Medulla oblongata (tissue), 1 donor: Measurements from ENCODE around the gene LRRN4.
A peak's percentile ranks its signal among the peaks of the same experiment; 100 is the strongest.
"Not testable (repeated sequence)": the region's sequence is repeated elsewhere in the genome, so short reads cannot be mapped to it uniquely, and the experiment has no call there.

Experiments used
- DNase-seq: peaks from one replicate; pipeline ENCODE4 v3.0.0-alpha.2; 2015; ENCODE audit errors: extremely low spot score

Gene LRRN4

DNA sequence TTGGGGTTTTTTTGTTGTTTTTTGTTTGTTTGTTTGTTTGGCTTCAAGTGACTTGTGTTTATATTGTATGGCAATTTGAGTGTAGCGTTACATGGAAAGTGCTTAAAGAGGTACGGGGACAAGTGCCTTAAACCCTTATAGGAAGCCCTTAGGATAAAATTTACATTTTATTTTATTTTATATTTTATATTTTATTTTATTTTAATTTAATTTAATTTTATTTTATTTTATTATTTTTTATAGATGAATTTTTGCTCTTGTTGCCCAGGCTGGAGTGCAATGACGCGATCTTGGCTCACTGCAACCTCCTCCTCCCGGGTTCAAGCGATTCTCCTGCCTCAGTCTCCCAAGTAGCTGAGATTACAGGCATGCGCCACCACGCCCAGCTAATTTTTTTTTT, 21.0 kb downstream of the LRRN4 start:
- DNase-seq = not testable (repeated sequence)

DNA sequence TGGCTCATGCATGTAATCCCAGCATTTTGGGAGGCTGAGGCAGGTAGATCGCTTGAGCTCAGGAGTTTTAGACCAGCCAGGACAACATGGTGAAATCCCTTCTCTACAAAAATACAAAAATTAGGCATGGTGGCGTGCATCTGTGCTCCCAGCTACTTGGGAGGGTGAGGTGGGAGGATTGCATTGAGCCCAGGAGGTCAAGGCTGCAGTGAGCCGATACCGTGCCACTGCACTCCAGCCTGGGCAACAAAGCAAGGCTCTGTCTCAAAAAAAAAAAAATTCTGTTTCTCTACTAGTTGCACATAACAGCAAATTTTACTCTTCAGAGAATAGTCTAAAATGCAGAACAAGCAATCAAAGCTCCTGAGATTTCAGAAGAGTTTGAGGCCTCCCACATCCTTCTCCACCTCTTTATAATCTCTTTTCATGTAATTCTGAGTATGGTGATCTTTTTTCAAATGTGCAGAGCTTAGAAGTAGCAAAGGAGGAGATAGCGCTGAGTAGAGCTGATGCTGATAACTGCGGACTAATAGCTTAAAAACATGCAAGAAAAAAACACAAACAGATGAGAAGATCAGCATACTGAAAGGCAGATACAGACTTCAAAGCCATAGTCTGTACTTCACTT, 23.3 kb downstream of the LRRN4 start:
- DNase-seq = no peak

DNA sequence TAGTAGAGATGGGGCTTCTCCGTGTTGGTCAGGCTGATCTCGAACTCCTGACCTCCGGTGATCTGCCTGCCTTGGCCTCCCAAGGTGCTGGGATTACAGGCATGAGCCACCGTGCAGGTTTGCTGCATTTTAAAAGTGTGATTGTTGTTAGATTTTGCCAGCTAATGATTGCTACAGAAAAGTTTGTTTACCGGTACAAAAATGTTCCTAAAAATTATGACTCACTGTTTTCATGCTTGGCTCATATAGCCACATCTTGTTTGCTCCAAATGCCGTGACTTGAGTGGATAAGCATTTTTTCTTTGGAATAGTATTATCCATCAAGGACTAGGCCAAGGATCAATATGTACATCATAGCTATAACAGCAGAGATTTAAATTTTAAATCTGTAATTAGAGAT, 24.3 kb downstream of the LRRN4 start:
- no peak for DNase-seq

DNA sequence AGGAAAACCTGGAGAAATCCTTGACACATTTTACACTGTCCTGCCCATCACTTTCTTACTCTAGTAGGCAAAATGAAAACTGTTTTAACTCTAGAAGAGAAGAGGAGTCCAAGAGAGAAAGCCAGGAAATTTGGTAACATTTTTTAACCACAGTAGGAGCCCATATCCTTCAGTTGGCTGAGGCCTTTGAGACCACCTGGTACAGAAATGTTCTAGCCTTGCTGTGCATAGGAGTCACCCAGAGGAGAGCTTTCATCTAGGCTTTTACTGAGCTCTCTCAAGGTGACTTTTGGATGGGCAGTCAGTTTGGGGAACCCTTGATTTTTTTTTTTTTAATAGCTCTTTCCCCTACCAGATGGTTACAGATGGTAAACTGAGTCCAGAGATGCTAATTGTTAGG, 25.0 kb downstream of the LRRN4 start:
- DNase-seq = no peak

DNA sequence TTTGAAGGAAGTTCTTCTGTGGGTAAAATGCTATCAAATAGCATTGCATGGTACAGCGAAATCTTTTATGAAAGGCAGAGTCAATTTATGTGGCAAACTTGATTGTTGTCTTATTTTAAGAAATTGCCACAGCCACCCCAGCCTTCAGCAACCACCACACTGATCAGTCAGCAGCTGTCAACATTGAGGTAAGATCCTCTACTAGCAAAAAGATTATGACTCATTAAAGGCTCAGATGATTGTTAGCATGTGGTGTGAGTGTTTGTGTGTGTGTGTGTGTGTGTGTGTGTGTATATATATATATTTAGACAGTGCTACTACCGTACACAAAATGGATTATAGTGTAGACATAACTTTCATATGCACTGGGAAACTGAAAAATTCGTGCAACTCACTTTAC, 27.8 kb downstream of the LRRN4 start:
- no peak for DNase-seq

DNA sequence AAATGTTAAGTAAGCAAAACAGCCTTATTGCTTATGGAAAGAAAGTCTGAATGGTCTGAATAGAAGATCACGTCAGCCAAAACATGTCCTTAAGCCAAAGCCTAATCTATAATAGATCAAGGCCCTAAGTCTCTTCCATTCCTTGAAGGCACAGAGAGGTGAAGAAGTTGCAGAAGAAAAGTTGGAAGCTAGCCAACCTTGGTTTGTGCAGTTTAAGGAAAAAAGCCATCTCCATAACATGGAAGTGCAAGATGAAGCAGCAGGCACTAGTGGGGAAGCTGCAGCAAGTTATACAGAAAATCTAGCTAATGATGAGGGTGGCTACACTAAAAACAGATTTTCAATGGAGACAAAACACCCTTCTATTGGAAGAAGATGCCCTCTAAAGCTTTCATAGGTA, 29.1 kb downstream of the LRRN4 start:
- no peak for DNase-seq

DNA sequence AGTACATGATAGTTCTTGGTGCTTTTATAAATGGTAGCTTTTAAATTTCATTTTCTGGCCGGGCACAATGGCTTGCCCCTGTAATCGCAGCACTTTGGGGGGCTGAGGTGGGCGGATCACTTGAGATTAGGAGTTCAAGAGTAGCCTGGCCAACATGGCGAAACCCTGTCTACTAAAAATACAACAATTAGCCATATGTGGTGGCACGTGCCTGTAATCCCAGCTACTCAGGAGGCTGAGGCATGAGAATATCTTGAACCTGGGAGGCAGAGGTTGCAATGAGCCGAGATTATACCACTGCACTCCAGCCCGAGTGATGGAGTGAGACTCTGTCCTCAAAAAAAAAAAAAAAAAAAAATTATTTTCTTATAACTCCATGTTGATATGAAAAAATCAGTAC, 36.0 kb downstream of the LRRN4 start:
- no peak for DNase-seq

DNA sequence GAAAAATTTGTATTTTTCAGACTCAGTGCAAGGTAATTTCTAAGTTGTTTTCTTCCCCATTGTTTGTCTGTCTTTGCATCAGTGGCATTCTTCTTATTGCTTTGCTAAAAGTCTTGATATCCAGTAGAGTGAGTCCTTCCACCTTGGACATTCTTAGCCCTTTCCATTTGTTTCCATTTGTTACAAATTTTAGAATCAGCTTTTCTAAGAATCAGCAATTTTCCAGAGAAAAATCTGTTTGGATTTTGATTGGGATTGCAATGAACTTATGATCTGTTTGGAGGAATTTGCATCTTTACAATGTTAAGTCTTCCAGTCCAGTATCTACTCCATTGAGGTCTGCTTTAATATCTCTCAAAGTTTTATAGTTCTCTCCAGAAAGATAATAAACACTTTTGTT, 36.4 kb downstream of the LRRN4 start:
- no peak for DNase-seq

DNA sequence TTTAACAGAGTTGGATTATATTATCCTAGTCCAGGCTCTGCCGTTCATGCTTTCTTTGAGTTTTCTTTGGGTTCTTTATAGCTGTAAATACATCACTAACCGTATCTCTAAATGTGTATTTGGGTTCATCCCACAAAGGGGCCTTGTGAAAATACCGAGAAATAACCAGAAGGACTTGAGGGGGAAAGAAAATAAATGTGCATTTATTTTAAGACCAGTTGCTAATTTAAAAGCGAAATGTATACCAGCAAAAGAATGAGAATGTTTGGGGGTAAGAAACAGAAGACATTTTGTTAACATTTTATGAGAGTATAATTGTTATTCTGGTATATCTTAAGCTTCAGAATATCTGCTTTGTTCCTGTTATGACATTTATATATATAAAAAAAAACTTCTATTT, 38.9 kb downstream of the LRRN4 start:
- DNase-seq = no peak

DNA sequence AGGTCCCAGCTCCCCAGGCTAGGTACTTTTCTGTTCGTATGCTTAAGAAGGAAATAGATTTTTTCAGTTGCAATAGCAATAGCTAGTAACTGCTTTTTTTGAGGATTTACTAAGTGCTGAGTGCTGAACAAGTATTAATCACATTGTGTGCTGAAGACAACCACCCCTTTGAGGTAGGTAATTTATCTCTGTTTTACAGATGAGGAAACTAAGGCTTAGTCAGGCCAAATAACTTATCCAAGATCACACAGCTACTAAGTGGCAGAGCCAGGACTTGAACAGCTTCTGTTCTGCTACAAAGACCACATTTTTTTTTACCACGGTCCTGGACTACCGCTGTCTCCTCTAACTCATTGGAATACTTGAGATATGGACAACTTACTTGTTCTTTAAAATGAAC, 39.8 kb downstream of the LRRN4 start:
- DNase-seq = no peak

DNA sequence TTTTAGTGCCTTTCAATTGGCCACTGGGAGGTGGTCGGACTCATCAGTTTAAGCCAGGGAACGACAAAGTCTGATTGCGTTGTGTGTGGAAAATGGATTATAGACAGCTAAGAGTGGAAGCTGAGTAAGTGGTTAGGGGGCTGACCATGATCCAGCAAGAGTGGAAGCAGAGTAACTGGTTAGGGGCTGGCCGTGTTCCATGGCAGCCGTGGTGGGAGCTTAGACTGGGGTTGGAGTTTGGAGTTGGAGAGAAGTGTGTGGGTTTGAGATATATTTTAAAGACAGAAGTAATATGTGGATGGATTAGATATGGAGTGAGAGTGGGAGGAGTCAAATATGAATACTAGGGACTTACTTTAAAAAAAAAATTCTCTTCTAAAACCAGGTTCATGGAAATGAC, 41.7 kb downstream of the LRRN4 start:
- DNase-seq = no peak

DNA sequence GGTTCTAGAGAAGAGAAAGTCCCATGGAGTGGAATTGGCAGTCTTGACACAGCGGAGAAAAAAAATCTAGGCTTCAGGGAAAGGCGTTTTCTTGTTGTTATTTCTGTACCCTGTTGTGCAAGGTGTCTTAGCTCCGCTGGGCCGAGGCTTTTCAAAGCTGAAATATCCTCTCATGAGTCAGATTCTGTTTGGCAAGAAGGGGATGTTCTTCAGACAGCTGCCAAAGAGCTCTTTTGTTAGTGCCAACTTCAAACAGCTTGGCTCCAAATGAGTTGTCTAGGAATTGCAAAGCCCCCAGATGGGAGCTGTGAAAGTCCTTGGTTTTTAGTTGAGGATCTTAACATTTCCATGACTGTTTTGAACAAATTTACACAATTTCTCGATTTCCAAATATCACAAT, 45.6 kb downstream of the LRRN4 start:
- DNase-seq = peak; percentile 79

DNA sequence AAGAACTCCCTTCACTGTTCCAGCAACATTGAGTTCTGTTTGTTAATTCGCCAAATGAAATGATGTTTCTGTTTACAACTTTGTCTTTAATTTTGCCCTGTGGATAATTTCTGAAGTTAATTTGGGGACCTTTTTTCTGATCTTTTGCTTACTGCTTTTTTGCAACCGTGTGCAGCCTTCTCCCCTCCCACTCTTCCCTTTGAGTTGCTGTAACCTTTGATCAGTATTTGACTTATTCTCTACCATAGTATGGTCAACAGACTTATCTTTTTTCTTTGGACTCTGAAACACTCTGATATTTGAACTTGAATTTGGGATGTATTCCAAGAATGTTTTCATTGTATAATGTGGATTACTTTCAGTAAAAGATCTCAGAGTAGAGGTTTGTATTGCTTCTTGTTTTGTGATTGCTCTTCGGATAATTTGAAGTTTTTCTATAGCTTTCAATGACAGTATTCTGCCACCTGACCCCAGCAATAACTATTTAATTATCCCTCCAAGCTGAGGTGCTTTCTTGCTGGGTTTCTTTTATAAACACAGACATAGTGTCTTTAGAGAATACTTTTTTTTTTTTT, 46.2 kb downstream of the LRRN4 start:
- DNase-seq = peak; percentile 5

DNA sequence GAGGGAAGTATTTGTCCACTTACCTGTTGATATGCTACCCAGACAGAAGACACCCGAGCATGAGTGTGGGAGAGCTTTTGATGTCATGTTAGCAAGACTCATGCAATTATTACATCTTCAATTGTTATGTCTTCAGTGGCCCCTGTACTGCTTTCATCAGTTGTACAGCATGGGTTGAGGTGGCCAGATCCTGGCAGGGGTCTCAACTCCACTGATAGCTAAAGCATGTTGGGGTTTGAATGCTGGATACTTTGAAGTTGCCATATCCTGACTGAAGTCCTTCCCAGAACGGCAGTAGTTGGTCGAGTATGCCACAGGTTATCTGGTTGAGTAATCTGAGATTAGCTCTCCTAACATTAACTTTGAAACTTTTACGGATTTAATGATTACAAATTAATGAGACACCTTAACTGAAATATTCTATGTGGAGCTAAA, 46.7 kb downstream of the LRRN4 start:
- no peak for DNase-seq

DNA sequence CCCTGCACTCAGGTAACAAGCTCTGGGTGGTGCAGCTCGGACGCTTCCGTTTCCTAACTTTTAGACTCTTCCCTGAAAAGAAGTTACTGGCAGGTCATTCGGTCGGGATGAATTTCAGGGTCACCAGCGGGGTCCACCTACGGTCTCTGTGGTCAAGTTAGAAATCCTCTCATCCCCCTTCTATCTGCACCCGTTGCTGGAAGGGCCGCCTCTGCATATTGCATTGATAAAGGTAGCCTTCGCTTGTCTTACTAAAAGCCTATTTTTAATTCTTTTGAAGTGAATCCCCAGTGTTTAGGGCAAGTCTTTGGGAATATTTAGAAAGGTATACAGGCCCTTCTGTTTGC, 47.3 kb downstream of the LRRN4 start:
- DNase-seq = no peak

DNA sequence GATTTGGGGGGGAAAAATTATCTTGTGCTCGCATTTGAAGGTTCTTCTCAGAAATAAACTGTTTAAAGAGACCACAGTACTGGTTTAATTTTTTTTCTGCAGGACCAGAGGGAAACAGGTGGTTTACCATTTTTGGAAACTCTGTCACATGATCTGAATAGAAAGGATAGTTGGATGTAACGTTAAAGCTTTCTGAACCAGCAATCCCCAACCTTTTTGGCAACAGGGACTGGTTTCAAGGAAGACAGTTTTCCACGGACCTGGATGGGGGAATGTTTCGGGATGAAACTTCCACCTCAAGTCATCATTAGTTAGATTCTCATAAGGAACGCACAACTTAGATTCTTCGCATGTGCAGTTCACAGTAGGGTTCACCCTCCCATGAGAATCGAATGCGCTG, 53.0 kb downstream of the LRRN4 start:
- no peak for DNase-seq

DNA sequence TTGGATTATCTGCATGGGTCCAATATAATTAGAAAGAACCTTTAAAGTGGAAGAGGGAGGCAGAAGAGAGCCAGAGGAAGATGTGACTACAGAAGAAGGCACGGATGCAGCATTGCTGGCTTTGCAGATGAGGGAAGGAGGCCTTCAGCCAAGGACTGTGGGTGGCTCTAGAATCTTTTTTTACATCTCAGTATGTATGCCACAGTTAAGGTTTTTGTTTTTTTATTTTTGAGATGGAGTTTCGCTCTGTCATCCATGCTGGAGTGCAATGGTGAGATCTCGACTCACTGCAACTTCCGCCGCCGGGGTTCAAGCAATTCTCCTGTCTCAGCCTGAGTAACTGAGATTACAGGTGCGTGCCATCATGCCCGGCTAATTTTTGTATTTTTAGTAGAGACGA, 54.1 kb downstream of the LRRN4 start:
- DNase-seq = no peak

DNA sequence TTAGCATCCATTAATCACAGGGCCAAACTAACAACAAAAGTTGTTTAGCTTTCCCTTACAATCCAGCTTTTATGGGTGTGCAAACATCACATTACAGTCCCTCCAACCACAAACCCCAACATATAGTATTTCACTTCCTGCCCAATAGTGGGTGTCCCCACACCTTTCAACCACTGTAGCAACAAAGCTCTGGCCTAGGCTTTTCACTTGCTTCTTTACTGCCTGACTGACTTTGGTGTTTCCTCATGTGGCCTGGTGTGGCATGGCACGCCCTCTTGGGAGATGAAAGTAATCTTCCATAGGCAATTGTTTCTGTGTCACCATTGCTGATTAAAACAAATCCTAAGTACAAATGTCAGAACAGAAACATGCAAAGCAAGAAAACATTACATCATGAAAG, 57.1 kb downstream of the LRRN4 start:
- no peak for DNase-seq

DNA sequence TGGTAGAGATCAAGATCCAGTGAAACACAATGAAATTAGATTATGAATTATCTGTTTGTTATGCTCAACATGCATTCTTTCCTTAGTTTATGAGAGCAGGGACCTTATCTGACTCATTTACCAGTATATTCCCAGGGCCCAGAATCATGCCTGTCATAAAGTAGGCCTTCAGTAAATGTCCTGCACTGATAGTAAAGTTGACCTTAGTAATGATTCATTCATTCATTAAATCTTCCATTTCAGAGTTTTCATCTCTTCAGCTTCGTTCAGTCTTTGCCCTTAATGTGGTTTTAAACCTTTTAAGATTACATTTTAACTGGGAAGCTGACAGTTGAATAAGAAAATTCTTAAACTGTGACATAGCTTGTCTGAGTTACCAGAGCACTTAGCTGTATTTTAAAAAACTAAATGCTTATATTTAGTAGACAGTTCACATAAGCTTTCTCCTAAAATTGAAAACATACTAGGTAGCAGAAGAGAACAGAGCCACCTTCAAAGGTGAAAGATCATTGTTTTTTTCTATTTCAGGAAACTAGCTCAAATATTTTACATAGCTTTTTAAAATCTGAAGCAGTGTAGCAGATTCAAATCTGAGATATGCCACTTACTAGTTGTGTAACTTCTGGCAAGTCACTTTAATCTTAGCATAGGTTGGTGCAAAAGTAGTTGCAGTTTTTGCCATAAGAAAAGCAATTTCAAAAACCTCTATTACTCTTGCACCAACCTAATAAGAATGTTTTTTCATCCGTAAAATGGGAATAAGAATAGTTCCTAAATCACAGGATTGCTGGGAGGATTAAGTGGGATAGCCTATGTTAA, 62.0 kb downstream of the LRRN4 start:
- no peak for DNase-seq

DNA sequence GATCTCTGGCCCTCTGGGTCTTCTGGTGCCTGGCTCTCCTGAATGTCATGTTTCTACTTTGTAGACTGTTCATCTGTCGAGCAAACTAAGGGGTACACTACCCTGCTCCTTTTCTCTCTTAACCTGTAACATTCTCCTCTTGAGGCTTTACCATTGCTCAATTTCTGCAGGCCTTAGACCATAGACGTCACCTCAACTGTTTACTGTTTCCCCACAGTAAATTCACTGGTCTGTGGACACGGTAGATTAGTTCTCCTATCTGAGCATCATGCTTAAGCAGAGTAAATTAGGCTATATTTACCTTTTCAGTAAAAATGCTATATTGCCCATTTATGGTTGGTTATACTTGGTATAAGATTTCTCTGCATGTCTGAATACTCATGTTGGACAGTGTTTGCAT, 62.9 kb downstream of the LRRN4 start:
- DNase-seq = no peak
